IPS-11a (cell line): Measurements from ENCODE around the gene SNTB2.
"Not testable (repeated sequence)": the region's sequence is repeated elsewhere in the genome, so short reads cannot be mapped to it uniquely, and the experiment has no call there.

ENCODE experiments used
- H3K4me3 ChIP-seq: one replicate; pipeline ENCODE4 v1.5.1; 2013; ENCODE audit warnings: low read depth, low read length, control low read depth

The SNTB2 gene

GRCh38 chr16:69283851-69284250, 96.9 kb downstream of the SNTB2 start:
- H3K4me3 ChIP-seq, result no peak overlapping the region

GRCh38 chr16:69285240-69285639, 98.3 kb downstream of the SNTB2 start:
- no peak overlapping the region for H3K4me3 ChIP-seq

DNA sequence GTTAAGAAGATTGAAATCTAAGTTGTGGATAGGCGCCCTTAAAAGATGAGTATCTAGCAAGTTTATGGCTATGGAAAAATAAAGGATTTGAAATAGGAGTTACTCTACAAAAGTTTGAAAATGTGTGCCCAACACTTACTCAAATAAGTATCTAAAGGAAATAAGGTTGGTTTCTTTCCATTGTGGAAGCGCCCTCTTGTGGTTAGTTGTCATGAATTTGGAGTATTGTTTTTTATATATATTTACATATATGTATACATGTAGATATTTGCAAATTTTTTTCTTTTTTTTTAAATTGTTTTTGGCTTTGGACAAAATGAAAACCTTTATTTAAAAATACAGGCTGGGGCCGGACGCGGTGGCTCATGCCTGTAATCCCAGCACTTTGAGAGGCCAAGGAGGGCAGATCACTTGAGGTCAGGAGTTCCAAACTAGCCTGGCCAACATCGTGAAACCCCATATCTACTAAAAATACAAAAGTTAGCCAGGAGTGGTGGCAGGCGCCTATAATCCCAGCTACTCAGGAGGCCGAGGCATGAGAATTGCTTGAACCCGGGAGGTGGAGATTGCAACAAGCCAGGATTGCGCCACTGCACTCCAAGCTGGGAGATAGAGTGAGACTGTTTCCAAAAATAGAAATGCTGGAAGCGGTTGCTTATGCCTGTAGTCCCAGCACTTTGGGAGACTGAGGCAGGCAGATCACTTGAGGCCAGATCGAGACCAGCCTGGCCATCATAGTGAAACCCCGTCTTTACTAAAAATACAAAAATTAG, 100.2 kb downstream of the SNTB2 start:
- no peak overlapping the region for H3K4me3 ChIP-seq

DNA sequence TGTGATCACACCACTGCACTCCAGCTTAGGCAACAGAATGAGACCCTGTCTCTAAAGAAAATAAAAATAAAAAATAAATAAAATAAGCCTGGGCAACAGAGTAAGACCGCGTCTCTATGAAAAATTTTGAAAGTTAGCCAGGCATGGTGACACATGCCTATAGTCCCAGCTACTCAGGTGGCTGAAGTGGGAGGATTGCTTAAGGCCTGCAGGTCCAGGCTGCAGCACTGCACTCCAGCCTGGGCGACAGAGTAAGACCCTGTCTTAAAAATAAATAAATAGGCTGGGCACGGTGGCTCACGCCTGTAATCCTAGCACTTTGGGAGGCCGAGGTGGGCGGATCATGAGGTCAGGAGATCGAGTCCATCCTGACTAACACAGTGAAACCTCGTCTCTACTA, 104.7 kb downstream of the SNTB2 start:
- H3K4me3 ChIP-seq, result not testable (repeated sequence)

- H3K4me3 ChIP-seq, result no peak overlapping the region
Observed at GRCh38 chr16:69293401-69293800, 106.4 kb downstream of the SNTB2 start.

DNA sequence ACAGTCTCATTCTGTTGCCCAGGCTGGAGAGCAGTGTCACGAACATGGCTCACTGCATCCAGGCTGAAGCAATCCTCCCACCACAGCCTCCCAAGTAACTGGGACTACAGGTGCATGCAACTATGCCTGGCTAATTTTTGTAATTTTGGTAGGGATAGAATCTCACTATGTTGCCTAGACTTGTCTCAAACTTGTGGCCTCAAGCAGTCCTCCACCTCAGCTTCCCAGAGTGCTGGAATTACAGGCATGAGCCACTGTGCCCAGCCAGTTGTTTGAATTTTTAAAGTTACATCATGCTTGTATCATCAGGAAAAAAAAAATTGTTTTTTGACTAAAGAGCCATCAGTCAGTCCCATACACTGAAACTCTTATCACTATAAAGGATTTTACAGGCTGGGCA, 107.1 kb downstream of the SNTB2 start:
- no peak overlapping the region for H3K4me3 ChIP-seq

- not testable (repeated sequence) for H3K4me3 ChIP-seq
Observed at GRCh38 chr16:69296771-69297170, 109.8 kb downstream of the SNTB2 start.

DNA sequence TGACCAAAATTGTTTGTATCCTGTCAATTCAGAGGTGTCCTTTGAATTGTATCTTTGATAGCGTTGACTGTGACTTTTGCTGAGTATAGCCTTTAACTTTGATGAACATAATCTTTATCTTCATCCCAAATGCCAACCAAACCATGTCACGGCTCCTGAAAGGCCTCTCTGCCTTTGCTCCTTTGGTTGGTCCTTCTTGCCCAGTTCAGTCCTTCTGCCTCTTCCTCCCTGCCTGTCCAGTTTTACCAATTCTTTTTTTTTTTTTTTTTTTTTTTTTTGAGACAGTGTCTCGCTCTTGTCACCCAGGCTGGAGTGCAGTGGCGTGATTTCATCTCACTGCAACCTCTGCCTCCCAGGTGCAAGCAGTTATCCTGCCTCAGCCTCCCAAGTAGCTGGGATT, 111.3 kb downstream of the SNTB2 start:
- no peak overlapping the region for H3K4me3 ChIP-seq

GRCh38 chr16:69301187-69301586, 114.2 kb downstream of the SNTB2 start:
- H3K4me3 ChIP-seq, result no peak overlapping the region

- H3K4me3 ChIP-seq, result no peak overlapping the region
Observed at GRCh38 chr16:69301861-69302260, 114.9 kb downstream of the SNTB2 start.

GRCh38 chr16:69302301-69302700, 115.3 kb downstream of the SNTB2 start:
- H3K4me3 ChIP-seq, result no peak overlapping the region

GRCh38 chr16:69306031-69306430, 119.1 kb downstream of the SNTB2 start:
- H3K4me3 ChIP-seq, result no peak overlapping the region

DNA sequence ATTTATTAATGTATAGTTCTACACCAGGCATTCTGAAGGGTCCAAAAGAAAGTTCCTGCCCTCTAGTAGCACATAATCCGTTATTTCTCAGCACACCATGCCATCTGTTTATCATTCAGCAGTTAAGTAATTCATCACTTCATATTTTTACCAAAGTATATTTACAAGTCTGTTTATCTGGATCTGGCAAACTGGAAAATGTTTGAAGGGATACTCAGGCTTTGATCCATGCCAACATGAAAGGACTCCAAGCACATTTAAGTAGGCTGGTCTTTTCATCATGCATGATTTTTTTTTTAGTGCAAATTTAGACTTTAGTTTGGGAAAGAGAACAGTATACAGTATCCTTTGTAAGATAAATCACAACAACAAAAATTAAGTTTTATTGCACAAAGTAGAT, 120.1 kb downstream of the SNTB2 start:
- H3K4me3 ChIP-seq, result no peak overlapping the region

- H3K4me3 ChIP-seq, result no peak overlapping the region
Observed at GRCh38 chr16:69307856-69308255, 120.9 kb downstream of the SNTB2 start.

DNA sequence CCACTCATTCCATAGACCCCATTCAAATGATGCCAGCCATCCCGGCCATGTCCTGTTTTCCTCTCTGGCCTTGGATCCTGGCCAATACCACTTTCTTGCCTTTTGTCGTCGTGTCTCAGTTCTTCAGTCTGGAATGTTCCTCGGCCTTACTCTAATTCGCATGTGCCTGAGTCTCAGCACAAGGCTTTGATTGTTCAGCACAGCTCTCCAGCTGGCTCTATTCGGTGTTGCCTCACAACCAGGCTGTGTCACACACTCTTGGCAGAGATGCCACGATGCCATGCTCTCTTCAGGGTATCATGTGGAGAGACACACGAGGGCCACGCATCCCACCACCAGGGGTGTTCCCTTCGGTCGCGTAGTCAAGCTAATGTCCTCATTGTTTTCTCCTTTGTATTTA, 122.4 kb downstream of the SNTB2 start:
- H3K4me3 ChIP-seq, result no peak overlapping the region

DNA sequence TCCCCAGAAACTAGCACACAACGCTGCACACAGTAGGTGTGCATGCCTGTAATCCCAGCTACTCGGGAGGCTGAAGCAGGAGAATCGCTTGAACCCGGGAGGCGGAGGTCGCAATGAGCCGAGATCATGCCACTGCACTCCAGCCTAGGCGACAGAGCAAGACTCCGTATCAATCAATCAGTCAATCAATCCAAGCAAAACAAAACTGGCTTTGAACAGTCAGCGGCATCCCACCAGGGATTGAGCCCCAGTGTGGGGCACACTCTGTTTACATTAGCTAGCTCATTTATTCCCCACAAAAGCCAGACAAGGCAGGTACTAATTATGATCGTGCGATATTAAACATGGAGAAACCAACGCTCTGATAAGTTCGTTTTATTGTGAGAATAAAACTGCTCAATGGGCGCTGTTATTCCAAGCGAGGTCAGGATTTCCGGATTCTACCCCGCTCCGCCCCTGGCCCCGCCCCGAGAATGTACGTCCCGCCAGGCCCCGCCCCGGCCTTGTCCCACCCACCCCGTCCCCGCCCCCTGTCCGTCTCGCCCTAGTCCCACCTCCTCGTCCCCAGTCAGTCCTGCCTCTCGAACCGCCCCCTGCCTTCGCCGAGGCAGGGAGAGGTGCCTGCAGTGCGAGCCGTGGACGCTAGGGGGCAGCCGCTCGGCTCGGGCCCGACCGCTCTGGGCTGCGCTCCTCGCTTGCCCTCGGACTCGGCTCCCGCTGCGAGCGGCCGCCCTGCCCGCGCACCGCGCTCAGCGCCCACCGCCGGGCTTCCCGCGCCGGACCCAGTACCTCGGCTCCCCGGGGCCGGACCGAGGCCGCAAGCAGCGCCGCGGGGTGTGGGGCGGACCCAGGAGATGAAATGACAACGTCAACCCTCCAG, 123.9 kb downstream of the SNTB2 start, which contains the start of gene VPS4A:
VPS4A (plus strand) TSS at position 698 of the 880 bp plus-strand sequence; CDS start at position 860, 162 bp downstream.
- H3K4me3 ChIP-seq, result peak within 1 kb of the TSS; percentile 74

GRCh38 chr16:69311533-69312387, 124.8 kb downstream of the SNTB2 start:
- H3K4me3 ChIP-seq, result peak overlapping the region; percentile 74

DNA sequence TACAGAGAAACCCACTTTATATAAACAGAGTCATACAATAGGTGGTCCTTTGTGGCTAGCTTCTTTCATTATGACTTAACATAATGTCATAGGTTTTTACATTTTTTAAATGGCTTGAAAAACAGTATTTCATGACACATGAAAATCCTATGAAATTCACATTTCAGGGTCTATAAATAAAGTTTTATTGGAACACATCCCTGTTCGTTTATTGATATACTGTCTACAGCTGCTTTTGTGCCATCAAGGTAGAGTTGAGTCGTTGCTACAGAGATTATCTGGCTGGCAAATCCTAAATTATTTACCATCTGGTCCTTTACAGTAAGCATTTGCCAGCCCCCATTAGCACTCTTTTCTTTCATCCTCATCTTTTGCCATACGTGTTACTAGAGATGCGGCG, 126.5 kb downstream of the SNTB2 start:
- no peak overlapping the region for H3K4me3 ChIP-seq

- no peak overlapping the region for H3K4me3 ChIP-seq
Observed at GRCh38 chr16:69314534-69314933, 127.6 kb downstream of the SNTB2 start.

- H3K4me3 ChIP-seq, result no peak overlapping the region
Observed at GRCh38 chr16:69315486-69316311, 128.7 kb downstream of the SNTB2 start.
